HL-60 (cell line): Measurements from ENCODE around the gene GGT7.

ENCODE experiments used
- DNase-seq, 2 experiments: peaks; one replicate each; pipeline ENCODE4 v3.0.0-alpha.2; 2010 to 2020; ENCODE audit warnings: low read depth in 1 of 2, low spot score in 1 of 2
- H3K27ac ChIP-seq: fragments of 250-450 bp; sonication (Bioruptor Pico); replicated peaks from 2 replicates; pipeline ENCODE4 v1.5.1; 2020; ENCODE audit warnings: mild to moderate bottlenecking, moderate library complexity
- H3K27me3 ChIP-seq: fragments of 250-450 bp; sonication (Bioruptor Pico); 2 replicates; pipeline ENCODE4 v1.5.1; 2021; ENCODE audit warnings: mild to moderate bottlenecking, moderate library complexity; ENCODE audit not compliant: insufficient read depth, poor library complexity, severe bottlenecking
- H3K4me3 ChIP-seq: replicated peaks from 2 replicates; pipeline ENCODE4 v1.5.1; 2011; ENCODE audit warnings: mild to moderate bottlenecking, control low read depth, low read length; ENCODE audit not compliant: insufficient read depth
- GABPA ChIP-seq: IDR thresholded peaks from 2 replicates; pipeline ENCODE4 v1.6.1; 2012; ENCODE audit warnings: low read depth
- POLR2AphosphoS5 ChIP-seq: IDR thresholded peaks from 2 replicates; pipeline ENCODE4 v1.6.1; 2012; ENCODE audit warnings: low read depth
- SPI1 ChIP-seq: IDR thresholded peaks from 2 replicates; pipeline ENCODE4 v1.6.1; 2012; ENCODE audit warnings: low read depth, mild to moderate bottlenecking, borderline replicate concordance
- TF ChIP-seq, protein P1 (sequence below): IDR thresholded peaks from 2 replicates; pipeline ENCODE4 v1.6.1; 2012; ENCODE audit warnings: low read depth; ENCODE audit not compliant: insufficient replicate concordance
- TF ChIP-seq, protein P2 (sequence below): IDR thresholded peaks from one replicate; pipeline ENCODE4 v1.5.1; 2011; ENCODE audit warnings: low read length, control low read depth, inconsistent platforms; ENCODE audit not compliant: insufficient read depth

GGT7 gene

DNA sequence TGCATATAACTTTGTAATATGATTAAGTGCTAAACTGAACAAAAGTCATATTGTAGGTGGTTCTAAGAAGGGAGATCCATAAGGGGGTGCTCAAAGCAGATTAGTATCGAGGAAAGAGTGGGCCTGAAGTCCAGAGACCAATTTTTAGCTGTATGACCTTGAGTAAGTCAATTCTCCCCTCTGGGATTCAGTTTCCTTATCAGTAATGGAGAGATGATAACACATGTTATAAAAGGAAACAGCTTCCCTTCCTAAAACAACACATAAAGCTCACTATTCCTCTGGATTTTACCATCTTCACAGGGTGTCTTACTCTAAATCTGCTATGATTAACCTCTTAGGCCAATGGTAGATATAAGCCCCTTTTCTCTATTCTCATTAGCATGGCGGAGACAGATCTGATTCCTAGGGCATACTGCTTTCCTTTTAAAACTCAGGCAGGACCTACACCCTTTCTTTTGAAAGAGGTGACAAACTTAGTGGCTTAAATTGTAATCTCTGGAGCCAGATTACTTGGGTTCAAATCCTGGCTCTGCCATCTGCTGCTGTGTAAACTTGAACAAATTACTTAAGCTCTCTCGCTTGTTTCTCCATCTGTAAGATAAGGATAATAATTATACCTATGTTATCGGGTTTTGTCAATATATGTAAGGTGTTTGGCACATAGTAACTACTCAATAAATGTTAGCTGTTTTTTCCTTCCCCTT lies 43.2 kb upstream of the GGT7 start:
- DNase-seq: no peak
- no peak overlapping the region for H3K4me3 ChIP-seq
- no peak overlapping the region for H3K27ac ChIP-seq
- H3K27me3 ChIP-seq: no peaks in the 10 kb centered on the region
- no peak for TF ChIP-seq POLR2AphosphoS5
- TF ChIP-seq, protein P1, sequence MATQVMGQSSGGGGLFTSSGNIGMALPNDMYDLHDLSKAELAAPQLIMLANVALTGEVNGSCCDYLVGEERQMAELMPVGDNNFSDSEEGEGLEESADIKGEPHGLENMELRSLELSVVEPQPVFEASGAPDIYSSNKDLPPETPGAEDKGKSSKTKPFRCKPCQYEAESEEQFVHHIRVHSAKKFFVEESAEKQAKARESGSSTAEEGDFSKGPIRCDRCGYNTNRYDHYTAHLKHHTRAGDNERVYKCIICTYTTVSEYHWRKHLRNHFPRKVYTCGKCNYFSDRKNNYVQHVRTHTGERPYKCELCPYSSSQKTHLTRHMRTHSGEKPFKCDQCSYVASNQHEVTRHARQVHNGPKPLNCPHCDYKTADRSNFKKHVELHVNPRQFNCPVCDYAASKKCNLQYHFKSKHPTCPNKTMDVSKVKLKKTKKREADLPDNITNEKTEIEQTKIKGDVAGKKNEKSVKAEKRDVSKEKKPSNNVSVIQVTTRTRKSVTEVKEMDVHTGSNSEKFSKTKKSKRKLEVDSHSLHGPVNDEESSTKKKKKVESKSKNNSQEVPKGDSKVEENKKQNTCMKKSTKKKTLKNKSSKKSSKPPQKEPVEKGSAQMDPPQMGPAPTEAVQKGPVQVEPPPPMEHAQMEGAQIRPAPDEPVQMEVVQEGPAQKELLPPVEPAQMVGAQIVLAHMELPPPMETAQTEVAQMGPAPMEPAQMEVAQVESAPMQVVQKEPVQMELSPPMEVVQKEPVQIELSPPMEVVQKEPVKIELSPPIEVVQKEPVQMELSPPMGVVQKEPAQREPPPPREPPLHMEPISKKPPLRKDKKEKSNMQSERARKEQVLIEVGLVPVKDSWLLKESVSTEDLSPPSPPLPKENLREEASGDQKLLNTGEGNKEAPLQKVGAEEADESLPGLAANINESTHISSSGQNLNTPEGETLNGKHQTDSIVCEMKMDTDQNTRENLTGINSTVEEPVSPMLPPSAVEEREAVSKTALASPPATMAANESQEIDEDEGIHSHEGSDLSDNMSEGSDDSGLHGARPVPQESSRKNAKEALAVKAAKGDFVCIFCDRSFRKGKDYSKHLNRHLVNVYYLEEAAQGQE: no peak
- TF ChIP-seq, protein P2, sequence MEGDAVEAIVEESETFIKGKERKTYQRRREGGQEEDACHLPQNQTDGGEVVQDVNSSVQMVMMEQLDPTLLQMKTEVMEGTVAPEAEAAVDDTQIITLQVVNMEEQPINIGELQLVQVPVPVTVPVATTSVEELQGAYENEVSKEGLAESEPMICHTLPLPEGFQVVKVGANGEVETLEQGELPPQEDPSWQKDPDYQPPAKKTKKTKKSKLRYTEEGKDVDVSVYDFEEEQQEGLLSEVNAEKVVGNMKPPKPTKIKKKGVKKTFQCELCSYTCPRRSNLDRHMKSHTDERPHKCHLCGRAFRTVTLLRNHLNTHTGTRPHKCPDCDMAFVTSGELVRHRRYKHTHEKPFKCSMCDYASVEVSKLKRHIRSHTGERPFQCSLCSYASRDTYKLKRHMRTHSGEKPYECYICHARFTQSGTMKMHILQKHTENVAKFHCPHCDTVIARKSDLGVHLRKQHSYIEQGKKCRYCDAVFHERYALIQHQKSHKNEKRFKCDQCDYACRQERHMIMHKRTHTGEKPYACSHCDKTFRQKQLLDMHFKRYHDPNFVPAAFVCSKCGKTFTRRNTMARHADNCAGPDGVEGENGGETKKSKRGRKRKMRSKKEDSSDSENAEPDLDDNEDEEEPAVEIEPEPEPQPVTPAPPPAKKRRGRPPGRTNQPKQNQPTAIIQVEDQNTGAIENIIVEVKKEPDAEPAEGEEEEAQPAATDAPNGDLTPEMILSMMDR: no peak
- no peak for TF ChIP-seq GABPA
- TF ChIP-seq SPI1: no peak

DNA sequence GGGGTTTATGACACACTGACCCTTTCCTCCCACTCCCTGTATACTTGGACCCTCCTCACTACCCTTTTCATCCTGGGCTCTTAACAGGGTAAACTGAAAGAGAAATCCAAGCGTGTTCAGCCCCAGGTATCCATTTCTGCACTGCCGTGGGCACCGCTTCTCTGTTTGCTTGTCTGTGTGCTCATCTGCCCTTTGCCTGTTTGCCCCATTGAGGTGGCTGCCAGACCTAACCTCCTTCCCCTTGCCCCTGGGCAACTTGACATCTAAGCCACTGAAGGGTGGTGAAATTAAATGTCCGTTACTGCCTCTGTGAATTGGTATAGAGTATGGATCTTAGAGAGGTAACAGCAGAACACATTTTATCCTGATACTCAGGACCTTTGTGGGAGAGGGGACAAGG lies 42.5 kb upstream of the GGT7 start:
- Histone ChIP-seq H3K27me3 (no peaks in the 10 kb centered on the region), H3K4me3 (no peak overlapping the region), H3K27ac (no peak overlapping the region)
- TF ChIP-seq, protein P2: no peak
- TF ChIP-seq, protein P1: no peak
- no peak for TF ChIP-seq GABPA
- TF ChIP-seq SPI1: no peak
- no peak for TF ChIP-seq POLR2AphosphoS5
- no peak for DNase-seq

DNA sequence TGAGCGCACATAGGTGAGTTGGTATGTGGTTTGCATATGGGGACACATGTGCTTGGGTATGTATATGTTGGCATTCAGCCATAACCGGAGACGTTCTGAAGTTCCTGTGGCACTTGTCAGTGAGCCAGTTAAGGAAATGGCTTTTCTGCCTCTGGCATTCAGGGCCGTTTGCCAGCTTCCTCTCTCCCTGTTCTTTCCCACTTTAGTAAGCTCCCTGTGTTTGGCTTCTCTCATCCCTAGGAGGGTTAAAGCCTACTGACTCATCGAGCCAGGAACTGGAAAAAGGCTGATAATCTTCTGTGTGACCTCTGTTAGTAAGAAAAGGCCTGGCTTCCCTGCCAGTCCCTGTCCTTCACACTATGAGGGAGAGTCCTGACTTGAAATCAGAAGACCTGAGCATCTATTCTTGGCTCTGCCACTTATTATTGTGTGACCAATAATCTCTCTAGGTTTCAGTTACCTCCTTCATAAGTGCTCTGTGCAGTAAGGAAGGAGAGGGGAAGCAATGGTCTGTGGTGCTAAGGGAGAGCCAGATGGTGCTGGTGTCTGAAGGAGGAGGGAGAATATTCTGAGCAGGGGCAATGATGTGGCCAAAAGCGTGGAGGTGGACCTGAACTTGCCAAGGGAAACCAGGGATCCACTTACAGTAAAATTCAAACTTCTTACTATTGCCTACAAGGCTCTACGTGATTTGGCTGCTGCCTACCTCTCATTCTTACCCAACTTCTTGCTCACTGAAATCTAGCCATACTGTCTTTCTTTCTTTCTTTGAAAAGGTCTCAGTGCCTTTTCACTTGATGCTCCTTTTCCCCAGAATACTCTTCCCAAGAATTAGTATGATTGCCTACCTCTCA lies 35.2 kb upstream of the GGT7 start:
- TF ChIP-seq, protein P2: no peak
- TF ChIP-seq POLR2AphosphoS5 (no peak), SPI1 (no peak), GABPA (no peak)
- TF ChIP-seq, protein P1: no peak
- Histone ChIP-seq H3K4me3 (no peak overlapping the region), H3K27me3 (no peaks in the 10 kb centered on the region), H3K27ac (peak overlapping the region; percentile 19; the same call in 1 of the 2 replicates)
- DNase-seq: peak; percentile 12 to 50
